ENCODE measurements around the gene CDKAL1. TPM values are rescaled to one million over a fixed set of nuclear protein-coding genes. Genes with fewer than 3 reads are reported as not detected.

The CDKAL1 gene
- total RNA-seq, 4 donors from 2014 or later = 13.5 to 21.2 (median 17.3) TPM

DNA sequence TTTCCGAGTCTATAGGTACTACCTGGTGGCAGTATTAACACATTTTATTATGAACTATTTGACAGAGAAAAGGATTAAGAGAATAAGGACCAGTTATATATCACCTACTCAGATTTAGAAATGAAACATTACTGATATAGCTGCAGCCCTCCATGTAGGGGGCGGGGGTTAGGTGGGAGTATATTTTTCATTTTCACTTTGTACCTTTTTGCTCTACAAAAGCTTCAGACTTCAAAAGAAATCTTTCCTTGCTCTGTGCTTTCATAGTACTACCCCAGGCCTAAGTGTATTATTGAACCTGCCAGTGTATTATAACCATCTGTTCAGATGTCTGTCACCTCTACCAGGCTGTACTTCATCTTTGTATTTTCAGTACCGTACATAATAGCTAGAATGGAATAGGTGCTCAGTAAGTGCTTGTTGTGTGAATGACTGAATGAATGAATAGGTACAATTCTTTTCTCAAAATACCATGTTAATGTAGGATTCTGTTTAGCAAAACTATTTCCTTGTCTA lies 43.0 kb downstream of the CDKAL1 start:
- Histone ChIP-seq H3K4me3 (no peak overlapping the region), H3K27ac (no peak overlapping the region), H3K4me1 (peaks cover 0 to 12% (median 0%) of the 10 kb centered on the region in 4 donors), H3K36me3 (peaks cover 0 to 22% (median 0%) of the 10 kb centered on the region in 3 donors), H3K9me3 (no peaks in the 10 kb centered on the region), H3K27me3 (no peaks in the 10 kb centered on the region)
- TF ChIP-seq EP300 (IDR thresholded peaks at IDR 0.05) (no peak), POLR2A (IDR thresholded peaks at IDR 0.05) (no peak)
- TF ChIP-seq, protein P1, sequence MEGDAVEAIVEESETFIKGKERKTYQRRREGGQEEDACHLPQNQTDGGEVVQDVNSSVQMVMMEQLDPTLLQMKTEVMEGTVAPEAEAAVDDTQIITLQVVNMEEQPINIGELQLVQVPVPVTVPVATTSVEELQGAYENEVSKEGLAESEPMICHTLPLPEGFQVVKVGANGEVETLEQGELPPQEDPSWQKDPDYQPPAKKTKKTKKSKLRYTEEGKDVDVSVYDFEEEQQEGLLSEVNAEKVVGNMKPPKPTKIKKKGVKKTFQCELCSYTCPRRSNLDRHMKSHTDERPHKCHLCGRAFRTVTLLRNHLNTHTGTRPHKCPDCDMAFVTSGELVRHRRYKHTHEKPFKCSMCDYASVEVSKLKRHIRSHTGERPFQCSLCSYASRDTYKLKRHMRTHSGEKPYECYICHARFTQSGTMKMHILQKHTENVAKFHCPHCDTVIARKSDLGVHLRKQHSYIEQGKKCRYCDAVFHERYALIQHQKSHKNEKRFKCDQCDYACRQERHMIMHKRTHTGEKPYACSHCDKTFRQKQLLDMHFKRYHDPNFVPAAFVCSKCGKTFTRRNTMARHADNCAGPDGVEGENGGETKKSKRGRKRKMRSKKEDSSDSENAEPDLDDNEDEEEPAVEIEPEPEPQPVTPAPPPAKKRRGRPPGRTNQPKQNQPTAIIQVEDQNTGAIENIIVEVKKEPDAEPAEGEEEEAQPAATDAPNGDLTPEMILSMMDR (IDR thresholded peaks at IDR 0.05) = no peak
- 88 to 92% methylated on average over 3 of the region's 3 CpGs for WGBS, 2 donors
- DNase-seq (ENCODE audit: low spot score in 2 of 2) = no peak

DNA sequence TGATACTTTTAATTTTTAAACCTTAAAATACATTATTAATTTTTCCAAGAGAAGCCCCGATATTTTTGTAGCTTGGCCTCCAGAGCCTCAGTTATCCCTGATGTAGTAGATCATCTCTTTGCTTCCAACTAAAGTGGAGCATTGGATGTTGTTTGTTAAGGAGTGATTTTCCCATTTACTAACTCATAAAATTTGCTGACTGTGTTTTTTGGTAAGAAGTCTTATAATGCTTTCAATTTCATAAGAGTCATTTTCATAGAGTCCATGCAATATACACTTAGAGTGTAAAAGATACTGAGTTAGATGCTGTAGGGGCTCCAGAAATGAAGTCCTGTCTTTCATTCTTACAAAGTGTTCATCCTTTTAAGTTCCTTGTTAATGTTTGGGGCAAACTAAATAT lies 46.8 kb downstream of the CDKAL1 start:
- Histone ChIP-seq H3K27ac (no peak overlapping the region), H3K36me3 (peaks cover 0 to 32% (median 0%) of the 10 kb centered on the region in 3 donors), H3K9me3 (no peaks in the 10 kb centered on the region), H3K4me3 (no peak overlapping the region), H3K27me3 (no peaks in the 10 kb centered on the region), H3K4me1 (no peaks in the 10 kb centered on the region)
- no peak for DNase-seq (ENCODE audit: low spot score in 2 of 2)
- TF ChIP-seq, protein P1 (IDR thresholded peaks at IDR 0.05) = no peak
- TF ChIP-seq POLR2A (IDR thresholded peaks at IDR 0.05) (no peak), EP300 (IDR thresholded peaks at IDR 0.05) (no peak)
- WGBS, 2 donors = 90 to 91% methylated on average over 1 of the region's 1 CpG

DNA sequence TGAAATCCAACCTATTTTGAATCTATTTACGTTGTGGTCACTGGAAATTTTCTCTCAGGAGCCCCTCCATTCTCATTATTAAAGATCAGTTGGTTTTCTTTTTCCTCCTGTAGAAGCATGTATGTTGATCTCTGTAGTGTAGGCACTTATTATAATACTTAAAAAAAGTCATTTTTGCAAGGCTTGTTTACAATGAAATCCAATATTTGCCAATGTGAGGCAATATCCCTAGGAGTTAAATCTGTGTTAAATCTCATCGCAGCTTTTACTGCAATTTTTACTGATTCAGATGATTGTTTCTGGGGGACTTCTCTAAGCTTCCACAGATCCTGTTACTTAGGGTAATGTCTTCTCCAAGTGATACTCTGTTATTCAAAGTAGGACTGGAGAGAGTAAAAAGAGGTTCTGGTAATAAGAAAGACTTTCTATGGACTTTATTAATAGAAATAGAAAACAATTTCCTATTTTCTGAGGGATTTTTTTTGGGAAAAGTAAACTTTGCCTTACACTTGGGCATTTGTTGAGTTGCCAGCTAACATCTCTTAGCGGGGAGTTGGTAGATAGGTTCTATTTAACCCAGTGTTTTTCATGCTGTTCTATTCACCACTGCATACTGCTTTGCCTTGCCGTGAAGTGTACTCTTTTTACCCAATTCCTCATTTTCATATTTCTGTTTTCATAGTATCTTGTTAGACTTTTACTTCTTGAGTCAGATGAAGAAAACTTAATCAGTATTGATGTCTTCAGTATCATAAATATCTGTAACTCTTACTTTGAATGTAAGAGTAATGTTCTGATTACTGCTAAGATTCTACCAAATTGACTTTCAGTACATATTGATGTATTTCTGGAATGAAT lies 48.6 kb downstream of the CDKAL1 start:
- H3K27me3 ChIP-seq = no peaks in the 10 kb centered on the region
- 76 to 83% methylated on average over 4 of the region's 4 CpGs for WGBS, 2 donors
- no peaks in the 10 kb centered on the region for H3K4me1 ChIP-seq
- no peak for DNase-seq (ENCODE audit: low spot score in 2 of 2)
- no peak overlapping the region for H3K4me3 ChIP-seq
- no peak overlapping the region for H3K27ac ChIP-seq
- H3K9me3 ChIP-seq = no peaks in the 10 kb centered on the region
- peaks cover 0 to 35% (median 0%) of the 10 kb centered on the region in 3 donors for H3K36me3 ChIP-seq
- TF ChIP-seq, protein P1 (IDR thresholded peaks at IDR 0.05) = no peak
- TF ChIP-seq EP300 (IDR thresholded peaks at IDR 0.05) = no peak
- no peak for TF ChIP-seq POLR2A (IDR thresholded peaks at IDR 0.05)

DNA sequence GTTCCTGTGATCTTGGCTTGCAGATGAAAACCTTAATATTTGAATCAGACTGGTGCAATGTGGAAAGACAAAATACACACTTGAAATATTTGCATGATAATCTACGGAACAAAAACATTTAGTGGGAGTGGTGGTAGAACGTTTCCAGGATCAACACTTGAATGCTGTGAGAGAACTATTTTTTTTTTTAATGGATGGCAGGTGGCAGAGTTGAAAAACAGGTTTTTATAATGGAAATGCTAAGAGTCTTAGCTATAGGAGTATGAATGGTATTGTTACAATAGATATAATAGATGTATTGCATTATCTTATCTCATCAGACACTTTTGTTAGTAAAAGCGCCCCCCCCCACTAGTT lies 49.2 kb downstream of the CDKAL1 start:
- no peaks in the 10 kb centered on the region for H3K4me1 ChIP-seq
- no peaks in the 10 kb centered on the region for H3K27me3 ChIP-seq
- TF ChIP-seq POLR2A (IDR thresholded peaks at IDR 0.05) (no peak), EP300 (IDR thresholded peaks at IDR 0.05) (no peak)
- TF ChIP-seq, protein P1 (IDR thresholded peaks at IDR 0.05) = no peak
- WGBS, 2 donors = 51 to 52% methylated on average over 3 of the region's 3 CpGs
- H3K36me3 ChIP-seq = peaks cover 0 to 33% (median 0%) of the 10 kb centered on the region in 3 donors
- H3K4me3 ChIP-seq = no peak overlapping the region
- H3K9me3 ChIP-seq = no peaks in the 10 kb centered on the region
- no peak for DNase-seq (ENCODE audit: low spot score in 2 of 2)
- no peak overlapping the region for H3K27ac ChIP-seq

DNA sequence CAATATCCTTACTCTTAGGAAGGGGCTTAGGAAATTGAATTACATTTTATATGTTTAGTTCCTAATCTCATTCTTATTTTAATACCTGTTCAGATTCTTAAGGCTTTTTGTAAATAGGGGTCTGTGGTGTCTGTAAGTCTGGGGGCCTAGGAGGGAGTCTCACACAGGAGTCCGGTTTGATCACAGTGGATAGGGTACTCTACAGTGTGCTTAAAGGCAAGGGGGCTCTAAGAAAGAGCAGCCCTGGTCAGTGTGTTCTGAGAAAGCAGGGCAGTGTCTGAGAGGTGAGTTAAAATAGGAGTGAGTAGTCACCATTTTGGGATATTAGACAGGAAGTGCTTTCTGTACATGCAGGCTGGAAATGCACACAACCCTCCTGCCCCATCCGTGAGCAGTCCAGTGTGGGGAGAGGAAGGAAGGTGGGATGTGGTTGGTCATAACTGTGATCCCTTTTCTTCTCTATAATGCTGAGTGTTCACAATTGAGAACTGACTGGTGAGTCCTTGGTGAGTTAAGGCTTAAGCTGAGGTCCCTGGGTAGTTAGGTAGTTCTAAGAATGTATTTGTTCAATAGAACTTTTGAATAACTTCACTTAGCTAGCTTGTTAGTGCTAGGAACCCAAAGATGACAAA lies 50.0 kb downstream of the CDKAL1 start:
- Histone ChIP-seq H3K27ac (no peak overlapping the region), H3K27me3 (no peaks in the 10 kb centered on the region)

More for the DNA sequence above, 50.0 kb downstream of the CDKAL1 start:
- 65 to 82% methylated on average over 2 of the region's 2 CpGs for WGBS, 2 donors
- Histone ChIP-seq H3K4me3 (no peak overlapping the region), H3K4me1 (no peaks in the 10 kb centered on the region), H3K36me3 (peaks cover 0 to 33% (median 0%) of the 10 kb centered on the region in 3 donors), H3K9me3 (no peaks in the 10 kb centered on the region)
- TF ChIP-seq, protein P1 (IDR thresholded peaks at IDR 0.05) = no peak
- no peak for TF ChIP-seq EP300 (IDR thresholded peaks at IDR 0.05)
- TF ChIP-seq POLR2A (IDR thresholded peaks at IDR 0.05) = no peak
- no peak for DNase-seq (ENCODE audit: low spot score in 2 of 2)

Data from tibial nerve (tissue), 4 donors.